ENCODE measurements around the gene PLCL1. TPM values are rescaled to one million over a fixed set of nuclear protein-coding genes. Genes with fewer than 3 reads are reported as not detected.

Gene PLCL1
- not detected in 5 replicates for total RNA-seq (2022; extraction: Qiagen RNA extraction; ENCODE audit: low read depth)

DNA sequence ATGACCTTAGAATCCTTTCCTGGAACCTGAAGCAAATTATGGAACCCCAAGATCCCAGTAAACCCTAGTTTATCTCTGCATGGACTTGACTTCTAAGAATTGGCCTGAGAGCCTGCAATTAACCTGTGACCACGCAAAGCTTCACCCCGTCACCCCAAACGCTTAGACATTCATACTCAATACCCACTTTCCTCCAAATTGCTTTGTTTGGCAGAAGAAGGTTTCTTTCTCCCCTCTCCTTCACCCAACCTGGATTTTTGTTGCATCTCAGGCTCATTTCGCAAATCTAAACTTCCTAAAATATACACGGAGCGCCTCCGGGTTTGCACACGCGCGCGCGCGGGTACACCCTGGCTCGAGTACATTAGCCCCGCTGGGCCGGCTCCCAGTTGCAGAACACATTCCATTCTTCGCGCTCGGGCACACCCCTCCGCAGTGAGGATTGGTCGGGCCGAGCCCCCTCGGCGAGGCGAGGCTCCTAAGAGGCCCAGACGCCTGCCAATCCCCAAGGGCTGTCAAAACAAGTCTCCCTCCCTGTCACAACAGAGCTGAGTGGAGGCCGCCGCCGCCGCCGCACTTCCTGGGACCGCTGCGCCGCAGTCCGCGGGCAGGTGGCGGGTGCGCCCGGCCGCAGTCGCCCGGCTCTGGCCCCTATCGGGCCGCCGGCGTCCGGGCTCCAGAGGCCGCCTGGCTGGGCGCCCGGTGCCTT is at the start of gene PLCL1:
Gene PLCL1 (plus strand): TSS at position 545 of the 709 bp plus-strand sequence.

GRCh38 chr2:197784956-197785941 is 19.1 kb upstream of the PLCL1 start, which contains the start of gene BOLL:
Gene BOLL, minus strand, starts transcription at chr2:197785319. Its CDS starts 3,469 bp downstream, at chr2:197781850.

Other genes with a start within 250 kb of the PLCL1 start
- gene RFTN2, start 129.0 kb upstream of the PLCL1 start, total RNA-seq (2022; extraction: Qiagen RNA extraction; ENCODE audit: low read depth): not detected in 5 replicates
- 9.4 to 10.8 TPM (median 10.0 TPM) in 5 replicates for gene MARS2, start 99.2 kb upstream of the PLCL1 start, total RNA-seq (2022; extraction: Qiagen RNA extraction; ENCODE audit: low read depth)
- gene BOLL, start 19.3 kb upstream of the PLCL1 start, total RNA-seq (2022; extraction: Qiagen RNA extraction; ENCODE audit: low read depth): not detected in 5 replicates

Data from A549 treated with ZK216348 at 1 μM for 4 hours (cell line).